Esophagus muscularis mucosa (tissue), 3 donors: ENCODE results near the gene TRIM54.

ENCODE experiments used
- POLR2AphosphoS5 ChIP-seq, 2 donors: sonication (generic); formaldehyde crosslinking; IDR thresholded peaks; one replicate each; pipeline ENCODE4 v1.6.1; 2017; ENCODE audit warnings: antibody characterized with exemption in 2 of 2
- TF ChIP-seq, protein P1 (sequence below), 3 experiments: fragments of 200-600 bp in 2 of 3; fragments of 450-650 bp in 1 of 3; sonication (generic) in 2 of 3; IDR thresholded peaks; one replicate each; pipeline ENCODE4 v1.5.1; 2017 to 2019; ENCODE audit warnings: antibody characterized with exemption in 3 of 3, mild to moderate bottlenecking in 2 of 3, moderate library complexity in 1 of 3

DNA sequence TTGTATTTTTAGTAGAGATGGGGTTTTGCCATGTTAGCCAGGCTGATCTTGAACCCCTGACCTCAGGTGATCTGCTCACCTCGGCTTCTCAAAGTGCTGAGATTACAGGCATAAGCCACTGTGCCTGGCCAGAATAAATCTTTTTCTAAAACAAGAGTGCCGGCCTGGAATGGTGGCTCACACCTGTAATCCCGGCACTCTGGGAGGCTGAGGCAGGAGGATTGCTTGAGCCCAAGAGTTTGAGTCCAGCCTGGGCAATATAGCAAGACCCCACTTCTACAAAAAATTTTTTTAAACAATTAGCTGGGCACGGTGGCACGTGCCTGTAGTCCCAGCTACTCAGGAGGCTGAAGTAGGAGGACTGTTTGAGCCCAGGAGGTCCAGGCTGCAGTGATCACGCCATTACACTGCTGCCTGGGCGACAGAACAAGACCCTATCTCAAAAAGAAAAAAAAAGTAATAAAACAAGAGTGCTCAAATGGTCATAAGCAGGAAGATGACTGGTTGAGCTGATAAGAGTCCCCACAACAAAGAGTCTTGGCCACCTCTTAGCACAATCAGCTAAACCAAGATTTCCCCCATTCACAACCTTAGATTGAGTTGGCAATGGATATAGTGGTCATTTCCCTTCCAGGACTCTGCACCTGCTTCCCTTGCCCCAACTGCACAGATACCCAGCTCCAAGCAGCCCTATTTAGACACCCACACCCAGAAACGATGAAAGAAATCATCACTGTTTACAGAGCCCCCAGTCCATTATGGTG lies 31.8 kb downstream of the TRIM54 start:
- TF ChIP-seq, protein P1, sequence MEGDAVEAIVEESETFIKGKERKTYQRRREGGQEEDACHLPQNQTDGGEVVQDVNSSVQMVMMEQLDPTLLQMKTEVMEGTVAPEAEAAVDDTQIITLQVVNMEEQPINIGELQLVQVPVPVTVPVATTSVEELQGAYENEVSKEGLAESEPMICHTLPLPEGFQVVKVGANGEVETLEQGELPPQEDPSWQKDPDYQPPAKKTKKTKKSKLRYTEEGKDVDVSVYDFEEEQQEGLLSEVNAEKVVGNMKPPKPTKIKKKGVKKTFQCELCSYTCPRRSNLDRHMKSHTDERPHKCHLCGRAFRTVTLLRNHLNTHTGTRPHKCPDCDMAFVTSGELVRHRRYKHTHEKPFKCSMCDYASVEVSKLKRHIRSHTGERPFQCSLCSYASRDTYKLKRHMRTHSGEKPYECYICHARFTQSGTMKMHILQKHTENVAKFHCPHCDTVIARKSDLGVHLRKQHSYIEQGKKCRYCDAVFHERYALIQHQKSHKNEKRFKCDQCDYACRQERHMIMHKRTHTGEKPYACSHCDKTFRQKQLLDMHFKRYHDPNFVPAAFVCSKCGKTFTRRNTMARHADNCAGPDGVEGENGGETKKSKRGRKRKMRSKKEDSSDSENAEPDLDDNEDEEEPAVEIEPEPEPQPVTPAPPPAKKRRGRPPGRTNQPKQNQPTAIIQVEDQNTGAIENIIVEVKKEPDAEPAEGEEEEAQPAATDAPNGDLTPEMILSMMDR (IDR thresholded peaks at IDR 0.05), result no peak
- no peak for TF ChIP-seq POLR2AphosphoS5 (IDR thresholded peaks at IDR 0.05)
